Measurements from ENCODE around the gene SNX27.
"Not testable (repeated sequence)": the region's sequence is repeated elsewhere in the genome, so short reads cannot be mapped to it uniquely, and the experiment has no call there.

DNA sequence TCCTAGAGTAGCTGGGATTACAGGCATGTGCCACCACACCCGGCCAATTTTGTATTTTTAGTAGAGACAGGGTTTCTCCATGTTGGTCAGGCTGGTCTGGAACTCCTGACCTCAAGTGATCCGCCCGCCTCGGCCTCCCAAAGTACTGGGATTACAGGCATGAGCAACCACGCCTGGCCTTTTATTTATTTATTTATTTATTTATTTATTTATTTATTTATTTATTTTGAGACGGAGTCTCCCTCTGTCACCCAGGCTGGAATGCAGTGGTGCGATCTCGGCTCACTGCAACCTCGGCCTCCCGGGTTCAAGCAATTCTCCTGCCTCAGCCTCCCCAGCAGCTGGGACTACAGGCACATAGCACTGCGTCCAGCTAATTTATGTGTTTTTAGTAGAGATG is 31.2 kb downstream of the SNX27 start:
- TF ChIP-seq POLR2A (IDR thresholded peaks at IDR 0.05), result not testable (repeated sequence)
- TF ChIP-seq, protein P1, sequence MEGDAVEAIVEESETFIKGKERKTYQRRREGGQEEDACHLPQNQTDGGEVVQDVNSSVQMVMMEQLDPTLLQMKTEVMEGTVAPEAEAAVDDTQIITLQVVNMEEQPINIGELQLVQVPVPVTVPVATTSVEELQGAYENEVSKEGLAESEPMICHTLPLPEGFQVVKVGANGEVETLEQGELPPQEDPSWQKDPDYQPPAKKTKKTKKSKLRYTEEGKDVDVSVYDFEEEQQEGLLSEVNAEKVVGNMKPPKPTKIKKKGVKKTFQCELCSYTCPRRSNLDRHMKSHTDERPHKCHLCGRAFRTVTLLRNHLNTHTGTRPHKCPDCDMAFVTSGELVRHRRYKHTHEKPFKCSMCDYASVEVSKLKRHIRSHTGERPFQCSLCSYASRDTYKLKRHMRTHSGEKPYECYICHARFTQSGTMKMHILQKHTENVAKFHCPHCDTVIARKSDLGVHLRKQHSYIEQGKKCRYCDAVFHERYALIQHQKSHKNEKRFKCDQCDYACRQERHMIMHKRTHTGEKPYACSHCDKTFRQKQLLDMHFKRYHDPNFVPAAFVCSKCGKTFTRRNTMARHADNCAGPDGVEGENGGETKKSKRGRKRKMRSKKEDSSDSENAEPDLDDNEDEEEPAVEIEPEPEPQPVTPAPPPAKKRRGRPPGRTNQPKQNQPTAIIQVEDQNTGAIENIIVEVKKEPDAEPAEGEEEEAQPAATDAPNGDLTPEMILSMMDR (IDR thresholded peaks at IDR 0.05 in 4 of 5, conservative IDR thresholded peaks at IDR 0.05 in 1 of 5), result not testable (repeated sequence)

All from gastrocnemius medialis (tissue), 4 donors.